ENCODE measurements around the gene ZNF331. TPM values are rescaled to one million over a fixed set of nuclear protein-coding genes. Genes with fewer than 3 reads are reported as not detected.
A peak's percentile ranks its signal among the peaks of the same experiment; 100 is the strongest.

Gene ZNF331
- polyA plus RNA-seq, 1 donor (not counting 4 experiments of a cell fraction or from before 2014, with no cell fraction given) = 5.1 TPM

- FAIRE-seq (peak; percentile 91), DNase-seq (ENCODE audit: low read depth, low spot score) (peak; percentile 77)
- Histone ChIP-seq H4K20me1 (ENCODE audit: control insufficient read depth, extremely low read depth, insufficient read depth, low read length) (no peaks in the 10 kb centered on the region), H3K27me3 (ENCODE audit: control insufficient read depth, extremely low read depth, insufficient read depth, low read length) (no peaks in the 10 kb centered on the region), H3K36me3 (ENCODE audit: control insufficient read depth in 2 of 2, extremely low read depth in 1 of 2, insufficient read depth in 2 of 2, low read length in 2 of 2) (no peaks in the 10 kb centered on the region), H3K27ac (ENCODE audit: control insufficient read depth, insufficient read depth, low read length) (peak overlapping the region; percentile 57), H3K4me1 (ENCODE audit: control insufficient read depth, extremely low read depth, insufficient read depth, low read length) (peaks cover 8% of the 10 kb centered on the region), H3K4me2 (ENCODE audit: control insufficient read depth, extremely low read depth, insufficient read depth, low read depth, low read length) (peak overlapping the region; percentile 89), H3K9me3 (ENCODE audit: control insufficient read depth, low read depth, low read length) (no peaks in the 10 kb centered on the region), H3K9ac (ENCODE audit: control insufficient read depth, extremely low read depth, insufficient read depth, low read length) (peak overlapping the region; percentile 75), H2AFZ (ENCODE audit: control insufficient read depth, low read length) (peak overlapping the region; percentile 97), H3K4me3 (ENCODE audit: control insufficient read depth in 2 of 3, extremely low read depth in 1 of 3, insufficient read depth in 2 of 3, low read depth in 1 of 3, low read length in 3 of 3) (peak overlapping the region; percentile 77 to 87 (median 78)), H3K9me1 (ENCODE audit: control insufficient read depth, extremely low read depth, insufficient read depth, low read length) (no peaks in the 10 kb centered on the region), H3K79me2 (ENCODE audit: control insufficient read depth, insufficient read depth, low read length) (peaks cover 5% of the 10 kb centered on the region)
- dilution Hi-C loops (cut with MboI; ENCODE audit: extremely low pct_ligation_motif_present, low sequenced_read_pairs) = no loop called here
- TF ChIP-seq, protein P1, sequence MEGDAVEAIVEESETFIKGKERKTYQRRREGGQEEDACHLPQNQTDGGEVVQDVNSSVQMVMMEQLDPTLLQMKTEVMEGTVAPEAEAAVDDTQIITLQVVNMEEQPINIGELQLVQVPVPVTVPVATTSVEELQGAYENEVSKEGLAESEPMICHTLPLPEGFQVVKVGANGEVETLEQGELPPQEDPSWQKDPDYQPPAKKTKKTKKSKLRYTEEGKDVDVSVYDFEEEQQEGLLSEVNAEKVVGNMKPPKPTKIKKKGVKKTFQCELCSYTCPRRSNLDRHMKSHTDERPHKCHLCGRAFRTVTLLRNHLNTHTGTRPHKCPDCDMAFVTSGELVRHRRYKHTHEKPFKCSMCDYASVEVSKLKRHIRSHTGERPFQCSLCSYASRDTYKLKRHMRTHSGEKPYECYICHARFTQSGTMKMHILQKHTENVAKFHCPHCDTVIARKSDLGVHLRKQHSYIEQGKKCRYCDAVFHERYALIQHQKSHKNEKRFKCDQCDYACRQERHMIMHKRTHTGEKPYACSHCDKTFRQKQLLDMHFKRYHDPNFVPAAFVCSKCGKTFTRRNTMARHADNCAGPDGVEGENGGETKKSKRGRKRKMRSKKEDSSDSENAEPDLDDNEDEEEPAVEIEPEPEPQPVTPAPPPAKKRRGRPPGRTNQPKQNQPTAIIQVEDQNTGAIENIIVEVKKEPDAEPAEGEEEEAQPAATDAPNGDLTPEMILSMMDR (optimal IDR thresholded peaks at IDR 0.05 in 1 of 3, IDR thresholded peaks at IDR 0.05 in 1 of 3, conservative IDR thresholded peaks at IDR 0.05 in 1 of 3; ENCODE audit: extremely low read depth in 1 of 3, insufficient read depth in 2 of 3, low read length in 3 of 3) = no peak
- no peak for TF ChIP-seq EZH2 (IDR thresholded peaks at IDR 0.05; ENCODE audit: low read length)
These were observed 17.2 kb upstream of the ZNF331 start for GRCh38 chr19:53520547-53521372.

GRCh38 chr19:53521373-53522202 lies 16.4 kb upstream of the ZNF331 start:
- dilution Hi-C loops (cut with MboI; ENCODE audit: extremely low pct_ligation_motif_present, low sequenced_read_pairs) = no loop called here
- peaks cover 5% of the 10 kb centered on the region for H3K79me2 ChIP-seq (ENCODE audit: control insufficient read depth, insufficient read depth, low read length)
- H3K4me1 ChIP-seq (ENCODE audit: control insufficient read depth, extremely low read depth, insufficient read depth, low read length) = peaks cover 8% of the 10 kb centered on the region
- H3K27me3 ChIP-seq (ENCODE audit: control insufficient read depth, extremely low read depth, insufficient read depth, low read length) = no peaks in the 10 kb centered on the region
- no peak for DNase-seq (ENCODE audit: low read depth, low spot score)
- H3K4me2 ChIP-seq (ENCODE audit: control insufficient read depth, extremely low read depth, insufficient read depth, low read depth, low read length) = peak overlapping the region; percentile 89
- no peaks in the 10 kb centered on the region for H4K20me1 ChIP-seq (ENCODE audit: control insufficient read depth, extremely low read depth, insufficient read depth, low read length)
- peak overlapping the region; percentile 97 for H2AFZ ChIP-seq (ENCODE audit: control insufficient read depth, low read length)
- H3K4me3 ChIP-seq (ENCODE audit: control insufficient read depth in 2 of 3, extremely low read depth in 1 of 3, insufficient read depth in 2 of 3, low read depth in 1 of 3, low read length in 3 of 3) = peak overlapping the region; percentile 77 to 87 (median 78)
- peak overlapping the region; percentile 75 for H3K9ac ChIP-seq (ENCODE audit: control insufficient read depth, extremely low read depth, insufficient read depth, low read length)
- H3K9me3 ChIP-seq (ENCODE audit: control insufficient read depth, low read depth, low read length) = no peaks in the 10 kb centered on the region
- no peaks in the 10 kb centered on the region for H3K36me3 ChIP-seq (ENCODE audit: control insufficient read depth in 2 of 2, extremely low read depth in 1 of 2, insufficient read depth in 2 of 2, low read length in 2 of 2)
- peak overlapping the region; percentile 57 for H3K27ac ChIP-seq (ENCODE audit: control insufficient read depth, insufficient read depth, low read length)
- no peaks in the 10 kb centered on the region for H3K9me1 ChIP-seq (ENCODE audit: control insufficient read depth, extremely low read depth, insufficient read depth, low read length)
- no peak for FAIRE-seq
- no peak for TF ChIP-seq EZH2 (IDR thresholded peaks at IDR 0.05; ENCODE audit: low read length)
- TF ChIP-seq, protein P1 (optimal IDR thresholded peaks at IDR 0.05 in 1 of 3, IDR thresholded peaks at IDR 0.05 in 1 of 3, conservative IDR thresholded peaks at IDR 0.05 in 1 of 3; ENCODE audit: extremely low read depth in 1 of 3, insufficient read depth in 2 of 3, low read length in 3 of 3) = no peak

Data from keratinocyte (primary cell).